GM18861 (cell line): Measurements from ENCODE around the gene TAS1R1.

Experiments
- ATAC-seq: cut with Tn5 transposase; IDR thresholded peaks from one replicate; pipeline ENCODE4 v1.9.1; 2021; ENCODE audit not compliant: unreplicated experiment

The TAS1R1 gene

DNA sequence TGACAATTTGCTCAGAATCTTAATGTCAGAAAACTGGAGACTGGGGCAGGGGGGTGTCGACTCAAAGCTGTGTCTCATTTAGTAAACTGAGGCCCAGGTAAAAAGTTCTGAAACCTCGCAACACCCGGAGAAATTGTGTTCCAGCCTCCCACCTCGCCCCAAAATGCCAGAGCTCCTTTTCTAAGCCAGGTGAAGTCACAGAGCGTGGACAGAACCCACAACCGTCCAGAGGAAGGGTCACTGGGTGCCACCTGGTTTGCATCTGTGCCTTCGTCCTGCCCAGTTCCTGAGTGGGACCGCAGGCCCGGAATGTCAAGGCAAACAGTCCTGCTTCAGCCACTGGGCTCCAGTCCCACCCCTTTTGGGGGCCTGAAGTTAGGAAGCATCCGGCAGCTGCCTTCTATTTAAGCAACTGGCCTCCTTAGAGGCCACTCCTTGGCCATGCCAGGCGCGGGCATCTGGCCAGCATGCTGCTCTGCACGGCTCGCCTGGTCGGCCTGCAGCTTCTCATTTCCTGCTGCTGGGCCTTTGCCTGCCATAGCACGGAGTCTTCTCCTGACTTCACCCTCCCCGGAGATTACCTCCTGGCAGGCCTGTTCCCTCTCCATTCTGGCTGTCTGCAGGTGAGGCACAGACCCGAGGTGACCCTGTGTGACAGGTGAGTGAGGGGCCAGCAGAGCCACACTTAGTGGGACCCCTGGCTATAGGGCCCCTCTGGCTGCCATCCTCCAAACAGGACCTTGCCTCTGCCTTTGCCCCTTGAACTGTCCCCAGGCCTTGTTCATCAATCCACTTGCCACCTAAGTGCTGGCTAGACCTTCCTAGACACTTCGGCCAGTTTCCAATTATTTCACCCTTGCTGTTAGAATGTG, at the start of gene TAS1R1:
TAS1R1 (plus strand) TSS at position 401 of the 872 bp plus-strand sequence; CDS start at position 468, 67 bp downstream.
- no peak for ATAC-seq

DNA sequence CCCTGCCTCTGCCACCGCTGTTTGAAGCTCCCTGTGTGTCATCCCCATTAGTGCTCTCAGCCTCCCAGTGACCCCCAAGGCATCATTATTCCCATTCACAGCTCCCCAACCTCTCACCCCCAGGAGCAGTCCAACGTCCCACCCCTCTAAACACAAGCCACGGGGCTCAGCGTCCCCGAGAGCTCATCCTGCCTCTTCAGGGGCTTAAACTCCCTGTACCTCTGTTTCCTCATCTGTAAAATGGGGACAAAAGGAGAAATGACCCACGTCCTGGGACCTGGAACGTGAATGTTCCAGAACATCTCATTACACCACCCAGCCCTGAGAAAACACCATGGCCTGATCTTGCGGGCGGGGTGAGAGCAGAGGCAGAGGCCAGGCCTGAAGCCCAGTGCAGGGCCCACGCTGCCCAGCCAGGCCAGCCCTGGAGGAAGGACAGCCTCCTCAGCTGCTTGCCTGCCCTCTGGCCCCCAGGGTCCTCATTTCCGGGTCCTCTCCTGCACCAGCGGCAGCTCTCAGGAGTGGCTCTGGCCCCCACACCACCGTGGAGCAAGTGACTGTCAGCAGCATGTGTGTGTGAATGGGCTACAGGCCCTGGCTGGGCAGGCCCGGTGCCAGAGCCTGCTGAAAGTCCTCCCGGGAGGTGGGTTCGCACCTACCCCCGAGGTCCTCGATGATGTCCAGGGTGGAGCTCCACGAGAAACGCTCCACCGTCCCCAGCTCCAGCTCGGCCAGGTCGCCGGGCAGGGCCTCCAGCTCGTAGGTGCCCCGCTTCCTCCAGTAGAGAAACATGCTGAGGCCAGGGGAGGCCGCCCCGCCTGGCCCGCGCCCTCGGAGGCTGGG, 49.5 kb upstream of the TAS1R1 start:
- no peak for ATAC-seq

DNA sequence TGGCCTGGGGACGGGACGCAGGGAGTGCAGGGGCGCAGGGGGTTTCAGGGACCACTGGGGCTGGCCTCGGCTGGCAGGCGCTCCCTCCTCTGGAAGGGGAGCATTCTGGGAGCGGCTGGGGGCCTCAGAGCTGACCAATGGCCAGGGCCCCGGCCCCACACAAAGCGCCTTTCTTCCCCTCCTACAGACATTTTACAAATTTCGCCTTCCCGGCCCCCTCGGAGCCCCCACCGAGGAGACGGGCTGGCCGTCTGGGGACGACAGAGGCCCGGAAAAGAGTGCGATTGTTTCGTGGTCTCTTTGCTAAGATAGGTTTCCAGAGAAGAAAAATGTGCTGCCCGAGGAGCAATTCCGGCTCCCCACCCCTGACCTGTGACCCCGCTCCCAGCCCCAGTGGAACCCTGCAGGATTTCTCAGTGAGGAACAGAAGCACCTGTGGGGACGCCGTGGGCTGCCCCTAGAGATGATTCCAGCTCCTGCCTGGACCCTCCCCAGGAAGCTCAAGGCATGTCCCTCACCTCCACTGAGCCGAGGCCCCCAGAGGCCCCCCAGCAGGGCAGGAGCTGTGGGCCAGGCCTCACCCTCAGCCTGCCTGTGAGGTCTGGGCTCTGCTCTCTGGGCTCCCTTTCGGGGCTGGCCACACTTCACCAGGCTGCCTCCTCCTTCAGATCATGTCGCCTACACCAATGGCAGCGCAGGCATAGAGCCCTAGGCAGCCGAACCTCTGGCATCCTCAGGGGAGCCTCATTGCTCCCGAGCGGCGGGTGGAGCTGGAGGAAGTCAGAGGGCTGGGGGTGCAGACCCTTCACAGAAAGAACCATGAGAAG, 48.7 kb upstream of the TAS1R1 start:
- no peak for ATAC-seq

DNA sequence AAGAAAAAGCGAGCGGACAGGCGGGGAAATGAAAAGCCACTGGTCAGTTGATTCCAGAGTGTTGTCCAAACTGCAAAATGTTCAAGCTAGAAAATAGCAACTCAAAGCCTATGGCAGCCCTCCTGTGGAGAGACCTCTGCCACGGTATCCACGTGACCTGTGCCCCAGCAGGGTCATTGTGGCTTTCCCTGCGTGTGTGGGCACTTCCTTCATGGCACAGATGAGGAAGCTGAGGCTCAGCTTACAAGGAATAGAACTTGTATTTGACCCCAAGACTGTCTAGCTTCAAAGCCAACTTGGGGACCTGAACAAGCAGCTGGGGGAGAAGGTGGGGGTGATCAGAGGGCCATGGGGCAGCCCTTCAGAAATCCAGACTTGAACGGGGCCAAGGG, 48.1 kb upstream of the TAS1R1 start:
- ATAC-seq: no peak

DNA sequence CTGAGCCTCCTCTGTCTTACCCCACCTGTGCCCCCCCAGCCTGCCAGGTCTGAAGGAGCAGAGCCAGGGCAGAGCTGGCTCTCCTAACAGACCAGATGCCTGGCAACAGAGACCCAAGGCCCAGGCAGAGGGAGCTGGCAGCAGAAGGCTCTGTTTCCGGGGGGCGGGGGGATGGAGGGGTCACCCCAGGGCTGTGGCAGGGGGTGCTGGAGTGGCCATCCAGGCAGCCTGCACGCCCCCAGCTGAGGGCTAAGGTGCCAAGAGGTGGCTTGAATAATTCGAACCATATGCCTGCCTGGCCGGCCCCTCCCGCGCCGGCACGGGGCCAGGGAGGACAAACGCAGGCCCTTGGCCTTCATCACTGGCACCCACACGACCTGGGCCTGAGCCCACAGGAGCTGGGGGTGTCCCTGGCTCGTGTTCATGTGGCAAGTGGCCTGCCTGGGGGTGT, 47.6 kb upstream of the TAS1R1 start:
- ATAC-seq: no peak

DNA sequence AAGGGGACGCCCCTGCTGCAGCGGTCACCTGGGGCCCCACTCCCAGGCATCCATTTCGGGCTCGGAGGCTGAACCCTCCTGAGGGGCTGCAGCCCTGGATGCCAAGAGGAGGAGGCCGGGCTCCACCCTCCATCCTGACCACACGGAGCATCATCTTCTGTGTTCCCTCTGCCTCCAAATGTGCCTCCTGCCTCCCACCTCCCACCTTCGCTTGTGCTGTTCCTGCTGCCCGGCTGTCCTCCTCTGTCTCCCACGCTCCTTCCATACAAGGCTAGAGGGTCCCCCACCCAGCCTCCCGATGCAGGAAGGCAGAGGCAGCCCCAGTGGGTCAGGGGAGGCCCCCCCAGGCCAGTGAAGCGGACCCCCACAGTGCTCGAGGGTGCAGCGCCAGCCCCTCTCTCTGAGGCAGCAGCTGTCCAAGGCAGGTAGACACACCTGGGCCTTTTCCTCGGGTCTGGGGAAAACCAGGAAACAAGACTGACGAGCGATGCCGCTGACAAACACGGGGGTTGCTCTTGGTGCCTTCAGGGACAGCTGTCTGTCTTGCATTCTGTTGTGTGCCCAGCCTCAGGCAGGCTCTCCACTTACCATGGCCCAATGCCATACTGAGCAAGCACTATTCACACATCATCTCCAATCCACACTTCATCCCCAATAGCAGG, 46.8 kb upstream of the TAS1R1 start:
- ATAC-seq: no peak

DNA sequence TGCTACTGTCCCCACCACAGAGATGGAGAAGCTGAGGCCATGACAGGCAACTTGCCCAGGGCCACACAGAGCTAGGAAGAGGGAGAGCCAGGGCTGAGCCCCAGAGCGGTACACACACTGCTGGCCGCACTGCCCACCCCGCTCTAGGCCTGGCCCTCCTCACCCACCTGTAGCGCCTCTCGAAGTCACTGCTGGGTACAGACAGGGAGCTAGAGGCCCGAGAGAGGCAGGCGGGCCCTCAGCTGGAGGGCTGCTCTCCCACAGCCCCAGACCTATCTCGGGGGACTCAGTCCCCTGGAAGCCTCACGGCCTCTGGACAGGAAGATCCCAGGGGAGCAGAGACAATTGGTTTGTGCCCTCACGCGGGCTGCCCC, 46.3 kb upstream of the TAS1R1 start:
- ATAC-seq: no peak

DNA sequence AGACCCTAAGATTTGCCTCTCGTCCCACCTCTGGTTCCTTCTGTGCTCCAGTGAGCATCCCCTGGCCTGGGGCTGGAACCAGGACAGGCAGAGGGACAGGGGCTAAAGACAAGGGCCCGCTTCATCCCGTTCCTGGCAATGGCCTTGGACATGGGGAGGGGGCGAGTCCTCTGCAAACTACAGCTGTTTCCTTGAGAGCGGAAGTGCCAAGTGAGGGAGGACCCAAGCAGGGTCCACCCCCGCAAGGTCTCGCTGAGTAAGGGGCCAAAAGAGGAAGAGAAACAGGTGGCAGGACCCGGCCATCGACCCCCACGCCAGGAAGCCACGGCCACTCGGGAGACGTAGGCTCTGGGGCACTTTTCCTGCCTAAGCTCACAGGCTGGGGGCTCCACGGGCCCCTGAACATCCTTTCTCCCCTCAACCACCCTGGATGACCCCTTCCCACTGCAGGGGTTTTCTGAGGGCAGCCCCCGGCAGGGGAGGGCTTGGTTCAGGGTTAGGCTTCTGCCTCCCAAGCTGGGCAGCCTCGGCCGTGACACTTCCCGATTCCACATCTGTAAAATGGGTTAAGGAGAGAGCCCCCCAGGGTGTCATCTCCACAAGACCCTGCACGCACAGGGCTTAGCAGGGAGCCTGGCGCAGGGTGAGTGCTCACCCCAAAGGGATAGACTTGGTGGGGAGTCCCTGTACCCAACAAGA, 45.7 kb upstream of the TAS1R1 start:
- no peak for ATAC-seq

DNA sequence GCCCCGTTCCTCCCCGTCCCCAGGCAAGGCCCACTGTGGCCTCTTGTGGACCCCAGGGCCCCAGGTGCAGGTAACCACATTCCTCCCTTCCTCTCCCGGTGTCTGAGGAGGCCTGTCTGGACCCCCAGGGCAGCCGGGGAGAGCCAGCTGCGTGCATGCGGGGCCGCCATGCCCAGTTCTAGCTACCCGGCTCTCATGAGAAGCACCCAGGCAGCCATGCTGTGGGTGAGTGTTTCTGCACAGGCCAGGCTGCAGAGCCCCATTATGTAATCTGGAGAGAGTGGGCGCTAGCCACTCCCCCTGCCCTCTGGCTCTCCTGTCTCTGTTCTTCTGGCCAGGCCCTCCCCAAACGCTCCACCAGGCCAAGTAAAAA, 45.2 kb upstream of the TAS1R1 start:
- ATAC-seq: no peak

DNA sequence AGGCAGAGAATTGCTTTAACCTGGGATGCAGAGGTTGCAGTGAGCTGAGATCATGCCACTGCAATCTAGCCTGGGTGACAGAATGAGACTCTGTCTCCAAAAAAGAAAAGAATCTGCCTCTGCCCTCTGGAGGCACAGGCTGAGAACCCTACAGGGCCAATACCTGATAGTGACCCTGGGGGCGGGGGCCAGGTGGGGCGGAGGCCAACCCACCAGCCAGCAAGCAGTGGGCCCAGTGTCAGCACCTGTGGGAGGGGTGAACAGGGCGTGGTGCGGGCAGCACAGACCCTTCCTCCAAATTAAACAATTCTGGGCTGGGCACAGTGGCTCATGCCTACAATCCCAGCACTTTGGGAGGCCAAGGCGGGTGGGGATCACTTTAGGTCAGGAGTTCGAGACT, 44.6 kb upstream of the TAS1R1 start:
- ATAC-seq: no peak

DNA sequence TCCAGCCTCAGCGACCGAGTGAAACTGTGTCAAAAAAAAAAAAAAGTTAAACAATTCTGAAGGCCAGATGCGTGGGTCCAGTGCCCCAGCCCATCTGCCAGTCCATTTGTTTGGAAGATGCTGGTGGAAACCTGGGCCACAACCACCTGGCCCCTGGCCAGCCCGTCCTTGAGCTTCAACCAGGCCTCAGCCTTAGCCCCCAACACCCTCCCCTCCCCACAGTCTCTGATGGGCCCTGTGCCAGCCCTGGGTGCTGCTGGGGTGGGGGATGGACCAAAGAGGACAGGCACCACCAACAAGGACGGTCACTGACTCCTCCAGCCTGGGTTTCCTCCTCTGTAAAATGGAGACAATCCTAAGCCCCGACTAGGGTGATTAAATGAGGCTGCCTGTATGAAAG, 44.1 kb upstream of the TAS1R1 start:
- ATAC-seq: no peak

DNA sequence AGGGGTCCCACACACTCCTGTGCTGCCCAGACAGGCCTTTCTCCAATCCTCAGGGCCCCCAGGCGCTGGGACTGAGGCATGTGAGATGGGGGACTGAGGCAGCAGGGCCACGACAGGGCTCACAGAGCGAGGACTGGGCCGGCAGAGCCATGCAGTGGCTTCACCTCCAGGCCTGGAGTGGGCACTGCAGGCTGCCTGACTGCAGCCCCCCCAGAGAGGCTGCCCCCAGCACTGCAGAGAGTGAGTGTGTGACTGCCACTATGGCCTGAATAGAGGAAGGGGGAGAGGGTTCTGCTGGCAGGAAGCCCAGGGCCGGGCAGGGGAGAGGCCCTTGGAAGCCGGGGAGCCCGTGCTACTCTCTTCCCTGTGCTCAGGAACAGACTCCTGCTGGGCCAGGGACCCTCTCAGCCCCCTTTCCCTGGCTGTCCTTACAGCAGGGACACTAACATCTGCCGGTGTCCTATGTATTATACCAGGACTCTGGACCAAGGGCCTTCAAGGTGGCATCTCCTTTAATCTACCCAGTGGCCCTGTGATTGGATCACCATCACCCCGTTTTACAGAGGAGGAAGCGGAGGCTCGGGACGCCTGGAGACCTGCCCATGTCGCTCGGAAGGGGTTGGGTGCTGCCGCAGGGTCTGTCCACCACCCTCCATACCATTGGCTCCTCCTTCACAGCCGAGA, 43.4 kb upstream of the TAS1R1 start:
- ATAC-seq: no peak

DNA sequence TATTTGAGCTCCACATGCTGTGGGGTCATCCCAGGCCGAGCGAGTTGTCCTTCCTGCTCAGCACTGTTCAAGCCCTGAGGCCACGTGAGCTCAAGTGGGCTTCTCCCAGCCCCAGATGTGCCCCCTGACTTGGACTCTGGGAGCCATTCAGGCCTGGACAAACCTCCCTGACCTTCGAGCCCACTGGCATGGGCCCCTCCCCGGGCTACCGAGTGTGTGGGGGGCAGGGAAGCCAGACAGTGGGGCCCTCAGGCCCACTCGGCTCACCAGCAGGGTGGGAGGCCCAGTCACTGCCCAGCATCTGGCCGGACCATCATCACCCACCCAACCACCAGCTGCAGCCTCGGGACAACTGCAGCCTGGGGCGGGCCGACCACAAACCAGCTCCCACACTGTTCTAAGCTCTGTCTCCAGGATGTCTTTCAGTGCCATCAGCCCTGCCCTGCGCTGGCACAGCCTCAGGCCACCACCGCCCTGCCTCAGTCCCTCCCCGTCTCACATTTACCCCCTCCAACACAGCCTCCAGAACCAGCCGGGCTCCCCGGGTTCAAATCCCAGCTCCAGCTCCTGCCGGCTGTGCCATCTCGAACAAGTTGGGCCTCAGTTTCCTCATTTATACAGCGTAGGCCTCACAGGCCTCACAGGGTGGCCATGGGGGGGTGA, 42.7 kb upstream of the TAS1R1 start:
- ATAC-seq: no peak

DNA sequence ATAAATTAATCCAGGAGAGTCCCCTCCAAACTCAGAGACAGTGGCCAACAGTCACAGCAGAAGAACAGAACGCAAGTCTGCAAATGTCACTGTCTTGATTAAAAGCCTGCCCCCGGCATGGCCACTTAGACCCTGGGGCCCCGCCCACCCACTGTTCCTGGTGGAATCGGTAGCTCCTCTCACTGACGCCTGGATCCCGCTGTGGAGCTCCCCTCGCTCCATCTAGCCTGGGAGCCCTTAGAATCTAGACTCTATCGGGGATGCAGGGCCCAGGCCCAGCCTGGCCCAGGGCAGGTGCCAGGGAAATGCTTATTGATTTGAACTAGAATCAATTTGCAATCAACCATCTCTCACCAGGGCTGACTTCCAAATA, 42.2 kb upstream of the TAS1R1 start:
- ATAC-seq: no peak

DNA sequence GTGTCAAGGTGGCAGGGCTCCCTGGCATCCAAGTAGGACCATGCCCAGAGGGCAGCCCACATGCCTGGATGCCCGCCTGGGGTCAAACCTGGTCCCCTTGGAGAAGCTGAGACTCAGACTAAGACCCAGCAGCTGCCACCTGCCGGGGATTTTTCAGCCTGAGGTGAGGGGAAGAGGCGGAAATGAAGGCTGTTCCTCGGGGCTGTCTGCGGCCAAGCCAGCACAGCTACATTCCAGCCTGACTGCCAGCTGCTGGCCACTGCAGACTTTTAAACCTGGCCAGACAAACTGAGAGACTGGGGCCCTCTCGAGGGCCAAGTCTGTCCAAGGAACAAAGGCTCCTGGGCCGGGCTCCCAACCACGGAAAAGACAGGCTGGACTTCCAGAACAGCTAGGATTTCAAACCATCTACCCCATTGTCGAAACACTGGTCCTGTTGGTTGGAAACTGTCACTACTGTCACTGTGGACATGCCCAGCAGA, 41.7 kb upstream of the TAS1R1 start:
- ATAC-seq: no peak

DNA sequence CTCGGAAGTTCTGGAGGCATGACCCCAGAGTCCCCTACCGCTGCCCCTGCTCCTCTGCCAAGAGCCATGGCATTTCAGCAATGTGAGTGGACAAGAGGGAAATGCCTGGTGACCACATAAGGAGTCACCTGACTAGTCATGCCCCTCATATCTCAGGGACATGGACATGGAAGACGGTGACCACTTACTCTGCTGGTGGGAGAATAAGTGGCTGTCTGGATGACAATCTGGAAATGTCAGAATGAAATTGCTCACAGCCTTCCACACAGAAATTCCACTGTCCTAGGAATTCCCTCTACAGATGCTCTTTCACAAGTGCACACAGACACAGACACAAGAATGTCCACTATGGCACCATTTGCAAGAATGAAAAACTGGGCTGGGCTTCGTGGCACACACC, 39.3 kb upstream of the TAS1R1 start:
- no peak for ATAC-seq

DNA sequence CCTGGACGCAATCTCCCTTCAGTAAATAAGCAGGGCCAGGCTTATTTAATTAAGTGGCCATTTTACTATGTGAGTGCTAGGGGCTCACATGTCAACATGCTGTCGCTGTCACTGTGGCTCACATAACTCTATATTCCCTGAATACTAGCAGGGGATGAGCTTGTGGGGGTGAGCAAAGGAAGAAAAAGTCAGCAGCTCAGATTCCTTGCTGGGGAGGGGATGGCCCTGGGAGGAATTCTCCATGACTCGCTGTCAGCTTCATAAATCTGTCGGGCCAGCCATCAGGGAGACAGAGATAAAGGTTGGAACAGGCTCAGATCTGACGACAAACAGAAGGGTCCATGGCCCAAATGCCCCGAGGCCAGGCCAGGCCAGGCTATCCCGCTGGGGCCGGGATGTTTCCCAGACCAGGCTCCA, 37.7 kb upstream of the TAS1R1 start:
- ATAC-seq: no peak

DNA sequence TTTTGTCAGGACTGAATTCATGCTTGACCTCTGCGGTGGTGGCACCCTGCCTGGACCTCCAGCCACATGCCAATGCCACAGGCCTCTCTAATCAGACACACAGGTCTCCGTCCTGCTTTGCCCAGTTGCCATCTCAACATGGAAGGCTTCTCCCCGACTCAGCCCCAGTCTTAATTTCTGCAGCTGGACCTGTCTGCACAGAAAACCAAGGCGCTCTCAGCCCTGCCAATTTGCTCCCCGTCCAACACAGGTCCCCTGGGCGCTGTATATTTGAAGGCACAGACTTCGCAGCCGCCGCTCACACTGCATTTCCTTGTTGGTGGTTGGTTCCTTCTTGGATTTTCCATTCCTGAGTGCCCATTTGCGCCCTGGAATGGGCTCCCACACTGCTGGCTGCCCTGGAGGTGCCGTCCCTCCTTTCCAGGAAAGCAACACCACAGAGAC, 35.6 kb upstream of the TAS1R1 start:
- ATAC-seq: no peak
